ENCODE data around the gene GLDN. TPM values are rescaled to one million over a fixed set of nuclear protein-coding genes. Genes with fewer than 3 reads are reported as not detected.
A peak's percentile ranks its signal among the peaks of the same experiment; 100 is the strongest.

The GLDN gene
- total RNA-seq, 2 experiments from 2014 or later, result not detected

GRCh38 chr15:51382787-51383186 lies 41.3 kb downstream of the GLDN start:
- CTCF ChIA-PET, result interaction anchor here (1.0 to 1.2 kb wide), 3 partner anchors 30 to 220 kb away, joined by 3 to 9 read pairs (median 3); no protein-coding TSS in a partner anchor
- TF ChIP-seq, protein P1, sequence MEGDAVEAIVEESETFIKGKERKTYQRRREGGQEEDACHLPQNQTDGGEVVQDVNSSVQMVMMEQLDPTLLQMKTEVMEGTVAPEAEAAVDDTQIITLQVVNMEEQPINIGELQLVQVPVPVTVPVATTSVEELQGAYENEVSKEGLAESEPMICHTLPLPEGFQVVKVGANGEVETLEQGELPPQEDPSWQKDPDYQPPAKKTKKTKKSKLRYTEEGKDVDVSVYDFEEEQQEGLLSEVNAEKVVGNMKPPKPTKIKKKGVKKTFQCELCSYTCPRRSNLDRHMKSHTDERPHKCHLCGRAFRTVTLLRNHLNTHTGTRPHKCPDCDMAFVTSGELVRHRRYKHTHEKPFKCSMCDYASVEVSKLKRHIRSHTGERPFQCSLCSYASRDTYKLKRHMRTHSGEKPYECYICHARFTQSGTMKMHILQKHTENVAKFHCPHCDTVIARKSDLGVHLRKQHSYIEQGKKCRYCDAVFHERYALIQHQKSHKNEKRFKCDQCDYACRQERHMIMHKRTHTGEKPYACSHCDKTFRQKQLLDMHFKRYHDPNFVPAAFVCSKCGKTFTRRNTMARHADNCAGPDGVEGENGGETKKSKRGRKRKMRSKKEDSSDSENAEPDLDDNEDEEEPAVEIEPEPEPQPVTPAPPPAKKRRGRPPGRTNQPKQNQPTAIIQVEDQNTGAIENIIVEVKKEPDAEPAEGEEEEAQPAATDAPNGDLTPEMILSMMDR (IDR thresholded peaks at IDR 0.05), result no peak
- Mint-ChIP-seq H3K4me1 (ENCODE audit: low read depth) (no peaks in the 10 kb centered on the region), H3K27me3 (peaks cover 10% of the 10 kb centered on the region), H3K4me3 (no peak overlapping the region), H3K27ac (no peak overlapping the region), H3K36me3 (ENCODE audit: low read depth) (no peaks in the 10 kb centered on the region), H3K9me3 (no peaks in the 10 kb centered on the region)
- POLR2A ChIA-PET, result no interaction called here
- ATAC-seq, result no peak
- peak; percentile 11 for DNase-seq
- intact Hi-C loops (cut with micrococcal nuclease), result loop anchor here (5.0 kb wide), 1 partner anchor 220 kb away; no protein-coding TSS in a partner anchor

DNA sequence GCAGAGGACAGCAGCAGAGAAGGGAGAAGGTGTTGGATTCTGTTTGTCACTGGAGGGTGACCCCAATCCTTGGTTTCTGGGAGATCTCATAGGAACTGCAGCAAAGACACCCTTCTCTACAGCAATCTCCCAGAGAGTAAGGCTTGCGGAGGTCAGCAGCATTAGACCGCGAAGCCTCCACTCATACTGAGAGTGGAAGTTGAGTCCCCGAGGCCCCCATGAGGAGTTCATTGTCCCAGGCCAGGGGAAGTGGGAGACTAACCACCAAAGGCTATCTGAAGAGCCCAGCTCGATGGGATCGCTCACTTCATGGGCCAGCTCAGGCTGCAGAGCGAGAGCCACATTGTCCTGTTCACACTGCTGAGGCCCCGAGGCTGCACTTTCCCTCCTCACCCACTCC lies 44.6 kb downstream of the GLDN start:
- Mint-ChIP-seq H3K27ac (no peak overlapping the region), H3K4me3 (no peak overlapping the region), H3K4me1 (ENCODE audit: low read depth) (peaks cover 4% of the 10 kb centered on the region), H3K9me3 (no peaks in the 10 kb centered on the region), H3K27me3 (peaks cover 10% of the 10 kb centered on the region), H3K36me3 (ENCODE audit: low read depth) (no peaks in the 10 kb centered on the region)
- CTCF ChIA-PET, result no interaction called here
- intact Hi-C loops (cut with micrococcal nuclease), result no loop called here
- TF ChIP-seq, protein P1 (IDR thresholded peaks at IDR 0.05), result no peak
- ATAC-seq, result no peak
- no peak for DNase-seq
- POLR2A ChIA-PET, result no interaction called here

DNA sequence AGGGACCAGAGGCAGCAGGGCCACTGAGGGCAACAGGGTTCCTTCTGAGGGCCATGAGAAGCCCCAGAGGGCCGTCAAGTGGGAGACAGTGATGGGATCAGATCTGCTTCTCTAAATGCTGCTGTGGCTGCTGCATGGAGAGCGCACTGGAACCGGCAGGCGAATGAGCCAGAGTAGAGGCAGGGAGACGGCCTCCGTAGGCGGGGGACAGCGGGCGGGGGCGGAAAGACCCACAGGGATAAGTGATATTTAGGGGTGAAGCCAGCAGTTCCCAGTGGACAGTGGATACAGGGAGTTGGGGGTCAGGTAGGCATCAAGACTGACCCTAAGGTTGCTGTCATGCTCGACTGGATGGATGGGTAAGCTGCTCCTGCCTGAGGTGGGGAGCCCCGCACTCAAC lies 45.0 kb downstream of the GLDN start:
- POLR2A ChIA-PET, result no interaction called here
- Mint-ChIP-seq H3K36me3 (ENCODE audit: low read depth) (no peaks in the 10 kb centered on the region), H3K4me1 (ENCODE audit: low read depth) (peaks cover 4% of the 10 kb centered on the region), H3K27me3 (peaks cover 10% of the 10 kb centered on the region), H3K9me3 (no peaks in the 10 kb centered on the region), H3K27ac (no peak overlapping the region), H3K4me3 (no peak overlapping the region)
- intact Hi-C loops (cut with micrococcal nuclease), result no loop called here
- DNase-seq, result no peak
- ATAC-seq, result no peak
- CTCF ChIA-PET, result no interaction called here
- TF ChIP-seq, protein P1 (IDR thresholded peaks at IDR 0.05), result no peak

DNA sequence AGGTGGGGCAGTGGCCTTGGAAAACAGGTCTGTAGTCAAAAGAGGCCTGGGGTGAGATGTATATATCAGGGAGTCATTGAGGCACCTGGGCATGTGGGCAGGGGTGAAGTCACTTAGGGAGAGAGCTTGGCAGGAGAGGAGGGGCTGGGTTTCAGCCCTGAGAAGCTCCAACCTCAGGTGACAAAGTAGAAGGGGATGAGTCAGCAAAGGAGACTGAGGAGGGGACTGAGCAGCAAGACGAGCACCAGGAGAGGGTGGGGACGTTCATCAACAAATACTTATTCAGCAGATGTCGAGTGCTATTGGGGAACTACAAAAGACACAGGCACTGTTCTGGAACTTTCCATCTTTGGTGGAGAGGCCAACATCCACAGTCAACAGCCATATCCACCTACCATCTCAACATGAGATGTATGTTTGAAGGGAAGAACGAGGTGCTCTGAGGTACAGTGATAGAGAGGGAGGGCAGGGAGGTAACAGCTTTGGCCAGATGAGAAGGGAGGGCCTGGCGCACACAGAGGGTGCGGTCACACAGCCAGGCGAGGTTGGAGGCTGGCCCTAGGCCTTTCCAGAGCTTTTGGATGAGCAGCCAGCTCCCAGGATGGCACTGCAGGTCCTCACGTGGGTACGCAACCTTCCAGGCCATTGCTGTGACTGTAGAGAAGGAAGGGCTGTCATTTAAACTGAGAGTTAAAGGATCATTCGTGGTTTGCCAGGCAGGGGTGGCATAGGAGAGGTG lies 45.7 kb downstream of the GLDN start:
- Mint-ChIP-seq H3K4me3 (no peak overlapping the region), H3K27me3 (peaks cover 4% of the 10 kb centered on the region), H3K4me1 (ENCODE audit: low read depth) (peaks cover 4% of the 10 kb centered on the region), H3K36me3 (ENCODE audit: low read depth) (no peaks in the 10 kb centered on the region), H3K9me3 (no peaks in the 10 kb centered on the region), H3K27ac (no peak overlapping the region)
- TF ChIP-seq, protein P1 (IDR thresholded peaks at IDR 0.05), result no peak
- ATAC-seq, result no peak
- CTCF ChIA-PET, result no interaction called here
- DNase-seq, result no peak
- intact Hi-C loops (cut with micrococcal nuclease), result no loop called here
- POLR2A ChIA-PET, result interaction anchor here (1.0 kb wide), 1 partner anchor 162 kb away, joined by 3 read pairs; no protein-coding TSS in a partner anchor

DNA sequence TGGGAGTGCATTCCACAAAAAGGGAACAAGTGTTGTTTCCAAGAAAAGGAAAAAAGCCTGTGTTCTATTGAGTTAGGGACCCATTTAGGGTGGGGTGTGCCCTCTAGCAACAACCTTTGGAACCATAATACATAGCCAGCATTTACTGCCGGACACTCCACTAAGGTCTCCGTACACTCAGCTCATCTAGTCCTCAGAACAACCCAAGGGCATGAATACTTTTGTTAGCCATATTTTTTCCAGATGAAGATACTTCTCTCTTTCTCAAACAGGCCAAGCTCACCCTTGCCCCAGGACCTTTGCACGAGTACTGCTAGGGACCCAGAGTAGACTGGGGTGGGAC lies 46.2 kb downstream of the GLDN start:
- peaks cover 4% of the 10 kb centered on the region for H3K4me1 Mint-ChIP-seq (ENCODE audit: low read depth)
- CTCF ChIA-PET, result no interaction called here

More for the DNA sequence above, 46.2 kb downstream of the GLDN start:
- ATAC-seq (no peak), DNase-seq (no peak)
- Mint-ChIP-seq H3K4me3 (no peak overlapping the region), H3K27ac (no peak overlapping the region), H3K9me3 (no peaks in the 10 kb centered on the region), H3K36me3 (ENCODE audit: low read depth) (no peaks in the 10 kb centered on the region), H3K27me3 (peaks cover 3% of the 10 kb centered on the region)
- intact Hi-C loops (cut with micrococcal nuclease), result no loop called here
- POLR2A ChIA-PET, result interaction anchor here (1.0 kb wide), 1 partner anchor 163 kb away, joined by 3 read pairs; no protein-coding TSS in a partner anchor
- TF ChIP-seq, protein P1 (IDR thresholded peaks at IDR 0.05), result no peak
